Activated naive CD4-positive, alpha-beta T cell treated with anti-CD3 and anti-CD28 coated beads for 36 hours (primary cell): ENCODE measurements around the gene ST7. TPM values are rescaled to one million over a fixed set of nuclear protein-coding genes. Genes with fewer than 3 reads are reported as not detected.

ENCODE experiments used
- CTCF ChIA-PET: fragments of 350-600 bp; sonication (Branson Sonifier 250); formaldehyde crosslinking; loops from one replicate; lab custom pipeline; 2021; ENCODE audit warnings: antibody characterized with exemption; lab: Charles Lee
- DNase-seq: peaks from one replicate; pipeline ENCODE4 v3.0.0-alpha.2; 2020
- H3K27ac Mint-ChIP-seq: one replicate; pipeline ENCODE4 v1.8.0; 2021; ENCODE audit warnings: mild to moderate bottlenecking, mixed read lengths
- H3K27me3 Mint-ChIP-seq: one replicate; pipeline ENCODE4 v1.8.0; 2021; ENCODE audit warnings: low read depth, mixed read lengths
- H3K36me3 Mint-ChIP-seq: one replicate; pipeline ENCODE4 v1.8.0; 2021; ENCODE audit warnings: low read depth, mixed read lengths
- H3K4me1 Mint-ChIP-seq: one replicate; pipeline ENCODE4 v1.8.0; 2021; ENCODE audit warnings: low read depth, mixed read lengths
- H3K4me3 Mint-ChIP-seq: one replicate; pipeline ENCODE4 v1.8.0; 2021; ENCODE audit warnings: mild to moderate bottlenecking, moderate library complexity, mixed read lengths
- H3K9me3 Mint-ChIP-seq: one replicate; pipeline ENCODE4 v1.8.0; 2021; ENCODE audit warnings: mixed read lengths
- intact Hi-C: fragments of 100-400 bp; cut with micrococcal nuclease; formaldehyde crosslinking; loops from one replicate; pipeline ENCODE4 v1.15.1; 2023
- total RNA-seq, 2 experiments: library from RNA; stranded (reverse); gene quantifications; one replicate each; pipeline ENCODE4 v1.2.3, GENCODE V29; 2021

The ST7 gene
- total RNA-seq, 2 experiments from 2014 or later, result 4.1 to 5.2 TPM

GRCh38 chr7:117012696-117013095, 59.4 kb downstream of the ST7 start:
- H3K9me3 Mint-ChIP-seq, result no peaks in the 10 kb centered on the region
- no peak overlapping the region for H3K4me3 Mint-ChIP-seq
- intact Hi-C loops, result loop anchor here (1.0 to 10.0 kb wide), 5 partner anchors 24 to 1172 kb away; partner anchors contain the start of genes LSM8 and TES
- CTCF ChIA-PET, result interaction anchor here (0.7 to 9.3 kb wide), 6 partner anchors 11 to 119 kb away, joined by 3 to 123 read pairs (median 3); no protein-coding TSS in a partner anchor
- peaks cover 56% of the 10 kb centered on the region for H3K4me1 Mint-ChIP-seq
- DNase-seq, result peak; percentile 12
- H3K27ac Mint-ChIP-seq, result no peak overlapping the region
- H3K36me3 Mint-ChIP-seq, result no peaks in the 10 kb centered on the region
- peaks cover 3% of the 10 kb centered on the region for H3K27me3 Mint-ChIP-seq

- no peaks in the 10 kb centered on the region for H3K9me3 Mint-ChIP-seq
- peaks cover 43% of the 10 kb centered on the region for H3K4me1 Mint-ChIP-seq
- no peaks in the 10 kb centered on the region for H3K36me3 Mint-ChIP-seq
- DNase-seq, result no peak
- H3K4me3 Mint-ChIP-seq, result no peak overlapping the region
- CTCF ChIA-PET, result interaction anchor here (0.8 to 9.3 kb wide), 2 partner anchors 27 to 108 kb away, joined by 3 to 123 read pairs; no protein-coding TSS in a partner anchor
- intact Hi-C loops, result loop anchor here (5.0 to 10.0 kb wide), 3 partner anchors 337 to 1171 kb away; partner anchors contain the start of genes LSM8 and TES
- H3K27me3 Mint-ChIP-seq, result peaks cover 3% of the 10 kb centered on the region
- no peak overlapping the region for H3K27ac Mint-ChIP-seq
Observed at GRCh38 chr7:117014099-117014656, 60.9 kb downstream of the ST7 start.

- H3K4me3 Mint-ChIP-seq, result no peak overlapping the region
- no peak overlapping the region for H3K27ac Mint-ChIP-seq
- H3K4me1 Mint-ChIP-seq, result peaks cover 40% of the 10 kb centered on the region
- peaks cover 3% of the 10 kb centered on the region for H3K27me3 Mint-ChIP-seq
- intact Hi-C loops, result loop anchor here (5.0 to 10.0 kb wide), 3 partner anchors 337 to 1170 kb away; partner anchors contain the start of genes LSM8 and TES
- no peaks in the 10 kb centered on the region for H3K36me3 Mint-ChIP-seq
- CTCF ChIA-PET, result interaction anchor here (9.3 kb wide), 1 partner anchor 27 kb away, joined by 123 read pairs; no protein-coding TSS in a partner anchor
- H3K9me3 Mint-ChIP-seq, result no peaks in the 10 kb centered on the region
- DNase-seq, result peak; percentile 28
Observed at GRCh38 chr7:117014673-117015133, 61.4 kb downstream of the ST7 start.

GRCh38 chr7:117015258-117016184, 62.2 kb downstream of the ST7 start:
- Mint-ChIP-seq H3K27ac (no peak overlapping the region), H3K27me3 (peaks cover 3% of the 10 kb centered on the region), H3K4me1 (peaks cover 32% of the 10 kb centered on the region), H3K4me3 (no peak overlapping the region), H3K36me3 (no peaks in the 10 kb centered on the region), H3K9me3 (no peaks in the 10 kb centered on the region)
- CTCF ChIA-PET, result no interaction called here
- intact Hi-C loops, result loop anchor here (10.0 kb wide), 1 partner anchor 1169 kb away; the partner anchor contains the start of gene LSM8
- no peak for DNase-seq

GRCh38 chr7:117017017-117017451, 63.7 kb downstream of the ST7 start:
- H3K27me3 Mint-ChIP-seq, result peaks cover 4% of the 10 kb centered on the region
- H3K9me3 Mint-ChIP-seq, result no peaks in the 10 kb centered on the region
- H3K36me3 Mint-ChIP-seq, result no peaks in the 10 kb centered on the region
- H3K4me1 Mint-ChIP-seq, result peaks cover 17% of the 10 kb centered on the region
- no peak for DNase-seq
- no peak overlapping the region for H3K27ac Mint-ChIP-seq
- CTCF ChIA-PET, result no interaction called here
- H3K4me3 Mint-ChIP-seq, result no peak overlapping the region
- intact Hi-C loops, result loop anchor here (10.0 kb wide), 1 partner anchor 1168 kb away; the partner anchor contains the start of gene LSM8

GRCh38 chr7:117017702-117018266, 64.5 kb downstream of the ST7 start:
- no peak overlapping the region for H3K4me3 Mint-ChIP-seq
- intact Hi-C loops, result loop anchor here (10.0 kb wide), 1 partner anchor 1167 kb away; the partner anchor contains the start of gene LSM8
- peaks cover 18% of the 10 kb centered on the region for H3K4me1 Mint-ChIP-seq
- H3K27ac Mint-ChIP-seq, result no peak overlapping the region
- H3K9me3 Mint-ChIP-seq, result no peaks in the 10 kb centered on the region
- DNase-seq, result no peak
- peaks cover 4% of the 10 kb centered on the region for H3K27me3 Mint-ChIP-seq
- CTCF ChIA-PET, result no interaction called here
- H3K36me3 Mint-ChIP-seq, result no peaks in the 10 kb centered on the region

- H3K9me3 Mint-ChIP-seq, result no peaks in the 10 kb centered on the region
- peaks cover 4% of the 10 kb centered on the region for H3K27me3 Mint-ChIP-seq
- H3K36me3 Mint-ChIP-seq, result no peaks in the 10 kb centered on the region
- H3K4me1 Mint-ChIP-seq, result peaks cover 26% of the 10 kb centered on the region
- no peak for DNase-seq
- no peak overlapping the region for H3K27ac Mint-ChIP-seq
- intact Hi-C loops, result loop anchor here (10.0 kb wide), 1 partner anchor 1166 kb away; the partner anchor contains the start of gene LSM8
- CTCF ChIA-PET, result no interaction called here
- no peak overlapping the region for H3K4me3 Mint-ChIP-seq
Observed at GRCh38 chr7:117018713-117019112, 65.4 kb downstream of the ST7 start.

- CTCF ChIA-PET, result interaction anchor here (0.6 kb wide), 1 partner anchor 36 kb away, joined by 3 read pairs; no protein-coding TSS in a partner anchor
- no peak for DNase-seq
- H3K36me3 Mint-ChIP-seq, result no peaks in the 10 kb centered on the region
- peaks cover 4% of the 10 kb centered on the region for H3K27me3 Mint-ChIP-seq
- no peaks in the 10 kb centered on the region for H3K9me3 Mint-ChIP-seq
- no peak overlapping the region for H3K27ac Mint-ChIP-seq
- peaks cover 23% of the 10 kb centered on the region for H3K4me1 Mint-ChIP-seq
- no peak overlapping the region for H3K4me3 Mint-ChIP-seq
- intact Hi-C loops, result loop anchor here (10.0 kb wide), 1 partner anchor 1166 kb away; the partner anchor contains the start of gene LSM8
Observed at GRCh38 chr7:117019287-117019686, 66.0 kb downstream of the ST7 start.

GRCh38 chr7:117019786-117020590, 66.7 kb downstream of the ST7 start:
- Mint-ChIP-seq H3K27ac (no peak overlapping the region), H3K9me3 (no peaks in the 10 kb centered on the region), H3K4me3 (no peak overlapping the region), H3K36me3 (no peaks in the 10 kb centered on the region), H3K27me3 (peaks cover 4% of the 10 kb centered on the region), H3K4me1 (peaks cover 28% of the 10 kb centered on the region)
- no peak for DNase-seq
- CTCF ChIA-PET, result no interaction called here
- intact Hi-C loops, result loop anchor here (10.0 kb wide), 1 partner anchor 1165 kb away; the partner anchor contains the start of gene LSM8

GRCh38 chr7:117020591-117020973, 67.3 kb downstream of the ST7 start:
- no peak for DNase-seq
- CTCF ChIA-PET, result no interaction called here
- intact Hi-C loops, result no loop called here

GRCh38 chr7:117021366-117021765, 68.1 kb downstream of the ST7 start:
- no peak for DNase-seq
- no peak overlapping the region for H3K4me3 Mint-ChIP-seq
- CTCF ChIA-PET, result no interaction called here
- no peaks in the 10 kb centered on the region for H3K9me3 Mint-ChIP-seq
- no peak overlapping the region for H3K27ac Mint-ChIP-seq
- H3K36me3 Mint-ChIP-seq, result no peaks in the 10 kb centered on the region
- H3K27me3 Mint-ChIP-seq, result peaks cover 4% of the 10 kb centered on the region
- intact Hi-C loops, result no loop called here
- H3K4me1 Mint-ChIP-seq, result peaks cover 20% of the 10 kb centered on the region

More at GRCh38 chr7:117020591-117020973, 67.3 kb downstream of the ST7 start:
- Mint-ChIP-seq H3K27ac (no peak overlapping the region), H3K9me3 (no peaks in the 10 kb centered on the region), H3K4me3 (no peak overlapping the region), H3K4me1 (peaks cover 23% of the 10 kb centered on the region), H3K27me3 (peaks cover 4% of the 10 kb centered on the region), H3K36me3 (no peaks in the 10 kb centered on the region)
